Activated CD8-positive, alpha-beta memory T cell treated with anti-CD3 and anti-CD28 coated beads for 4 hours (primary cell): ENCODE results near the gene MGLL.

Experiments
- DNase-seq, 2 donors: peaks; one replicate each; pipeline ENCODE4 v3.0.0-alpha.2; 2020; ENCODE audit warnings: low read depth in 2 of 2

MGLL gene

DNA sequence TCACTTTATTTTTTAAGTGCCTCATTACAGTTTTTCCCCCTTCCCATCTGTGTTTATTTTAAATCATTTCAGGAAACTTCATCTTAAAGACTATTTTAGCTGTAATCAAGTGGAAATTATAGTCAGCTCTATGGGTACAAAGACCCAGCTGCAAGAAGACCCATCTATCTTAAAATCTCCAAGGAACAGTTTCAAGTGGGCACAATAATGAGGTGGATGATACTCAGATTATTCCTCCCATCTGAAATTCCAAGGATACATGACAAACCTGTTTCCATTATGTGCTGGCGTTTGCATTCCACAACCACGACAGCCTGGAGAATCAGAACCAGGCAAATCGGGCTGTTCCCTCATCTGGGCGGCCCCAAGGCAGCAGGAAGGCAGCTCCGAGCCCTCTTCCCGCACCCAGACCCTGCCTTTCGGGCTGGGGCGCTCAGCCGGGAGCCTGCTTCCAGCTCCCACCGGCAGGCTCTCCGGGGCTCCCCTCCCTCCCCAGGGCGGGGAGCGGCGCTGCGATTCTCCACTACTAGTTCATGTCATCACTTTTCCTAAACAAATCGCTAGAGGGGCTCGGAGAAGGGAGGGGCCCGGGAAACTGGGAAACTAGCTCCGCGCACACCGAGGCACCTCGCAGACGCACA lies at the start of gene MGLL:
Gene MGLL (minus strand): TSS at position 475 of the 641 bp plus-strand sequence. CDS start 197 bp downstream, at position 278.
- no peak for DNase-seq

DNA sequence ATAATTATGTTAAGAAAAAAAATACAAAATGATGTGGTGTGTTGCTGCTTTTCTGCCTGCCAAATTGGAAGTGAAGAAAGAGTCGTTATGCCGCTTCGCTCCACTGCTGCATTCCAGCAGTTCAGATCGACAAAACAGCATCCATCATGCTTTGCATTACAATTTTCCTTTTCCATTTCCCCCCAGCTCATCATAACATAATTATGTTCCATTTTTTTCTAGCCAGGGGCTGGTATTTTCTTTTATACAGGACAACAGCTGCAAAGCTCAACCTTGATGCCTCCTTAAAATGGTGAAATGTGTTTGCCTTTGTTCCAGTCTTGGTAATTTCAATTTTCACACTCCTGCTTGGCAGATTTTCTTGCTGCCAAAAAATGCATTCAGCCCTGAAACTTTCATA lies 47.8 kb upstream of the MGLL start:
- DNase-seq = no peak

DNA sequence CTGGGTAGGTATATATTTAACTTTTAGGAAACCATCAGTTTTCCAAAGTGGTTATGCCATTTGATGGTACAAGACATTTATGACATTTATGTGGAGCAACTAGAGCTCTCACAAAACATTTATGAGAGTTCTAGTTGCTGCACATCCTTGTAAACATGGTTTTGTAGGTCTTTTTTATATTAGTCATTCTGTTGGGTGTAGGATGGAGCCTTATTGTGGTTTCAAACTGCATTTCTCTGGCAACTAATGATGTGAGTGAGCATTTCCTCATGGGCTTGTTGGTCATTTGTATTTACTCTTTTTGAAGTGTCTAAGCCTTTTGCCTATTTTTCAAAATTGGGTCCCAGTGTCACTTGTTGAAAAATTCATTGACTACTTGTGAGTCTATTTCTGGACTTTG lies 45.7 kb upstream of the MGLL start:
- no peak for DNase-seq

DNA sequence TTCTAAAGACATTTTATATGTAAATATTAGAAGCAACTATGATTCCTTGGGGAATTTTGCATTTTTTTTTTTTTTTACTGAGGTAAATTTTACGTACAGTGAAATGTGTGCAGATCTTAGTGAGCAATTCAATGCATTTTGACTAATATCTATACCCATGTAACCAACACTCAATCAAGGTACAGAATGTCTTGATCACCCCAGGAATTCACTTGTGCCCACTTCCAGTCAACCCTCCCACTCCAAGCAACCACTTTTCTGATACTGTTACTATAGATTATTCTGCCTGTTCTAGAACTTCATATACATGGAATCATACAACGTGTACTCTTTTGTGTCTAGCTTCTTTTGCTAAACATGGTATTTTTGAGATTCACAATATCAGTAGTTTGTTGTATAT lies 45.1 kb upstream of the MGLL start:
- no peak for DNase-seq

DNA sequence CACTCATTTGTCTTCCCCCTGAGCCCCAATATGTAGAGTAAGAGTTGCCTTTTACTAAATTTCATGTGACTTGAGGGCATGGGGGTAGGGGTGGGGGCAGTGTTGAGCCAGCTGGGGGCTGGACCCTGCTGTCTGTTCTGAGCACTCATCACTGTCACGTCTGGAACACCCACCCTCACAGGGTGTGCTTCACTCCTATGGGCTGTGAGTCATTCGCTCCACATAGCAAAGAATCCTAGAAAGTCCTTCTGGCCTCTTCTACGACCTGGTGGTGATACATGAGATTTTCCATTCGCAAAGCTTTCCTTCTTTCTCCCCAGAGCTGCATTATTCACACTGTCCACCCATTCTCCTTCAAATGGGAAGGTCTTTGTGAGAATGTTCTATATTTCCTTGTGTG lies 43.6 kb upstream of the MGLL start:
- no peak for DNase-seq

DNA sequence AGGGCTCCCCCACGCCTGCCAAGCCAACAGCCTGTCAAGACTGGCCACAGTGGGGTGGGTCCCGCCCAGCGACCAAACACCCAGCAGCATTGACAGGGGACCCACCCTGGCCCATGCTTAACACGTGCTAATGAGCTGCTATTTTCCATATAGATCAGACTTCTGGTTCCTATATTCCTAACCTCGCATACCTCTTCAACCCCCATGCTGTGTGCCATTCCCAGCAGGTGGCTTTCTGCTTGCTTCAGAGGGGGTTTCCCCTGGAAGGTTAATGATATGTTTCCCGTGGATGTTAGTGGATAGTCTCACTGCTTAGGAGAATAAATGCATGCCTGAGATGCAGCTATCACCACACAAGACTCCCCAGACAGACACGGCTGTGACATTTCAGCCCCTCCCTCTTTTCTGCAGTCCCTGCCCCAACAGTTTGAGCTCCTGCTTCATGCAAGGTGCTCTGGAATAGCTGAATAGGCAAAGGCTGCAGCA lies 37.9 kb upstream of the MGLL start:
- no peak for DNase-seq

DNA sequence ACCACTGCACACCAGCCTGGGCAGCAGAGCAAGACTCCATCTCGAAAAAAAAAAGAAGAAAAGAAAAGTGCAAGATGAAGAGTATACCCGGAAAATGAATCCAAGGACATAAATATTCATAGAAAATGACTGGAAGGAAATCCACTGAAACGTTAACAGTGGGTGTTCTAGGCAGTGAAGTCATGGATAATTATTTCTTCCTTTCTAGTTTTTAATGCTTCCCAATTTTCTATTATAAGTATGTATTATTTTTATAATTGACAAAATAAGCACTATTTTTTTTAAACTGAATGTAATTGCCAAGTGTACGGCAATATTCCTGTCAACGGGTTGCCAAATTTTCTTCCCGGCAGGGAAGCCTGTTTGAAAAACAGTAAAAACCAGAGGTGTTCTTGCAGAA lies 37.4 kb upstream of the MGLL start:
- no peak for DNase-seq

DNA sequence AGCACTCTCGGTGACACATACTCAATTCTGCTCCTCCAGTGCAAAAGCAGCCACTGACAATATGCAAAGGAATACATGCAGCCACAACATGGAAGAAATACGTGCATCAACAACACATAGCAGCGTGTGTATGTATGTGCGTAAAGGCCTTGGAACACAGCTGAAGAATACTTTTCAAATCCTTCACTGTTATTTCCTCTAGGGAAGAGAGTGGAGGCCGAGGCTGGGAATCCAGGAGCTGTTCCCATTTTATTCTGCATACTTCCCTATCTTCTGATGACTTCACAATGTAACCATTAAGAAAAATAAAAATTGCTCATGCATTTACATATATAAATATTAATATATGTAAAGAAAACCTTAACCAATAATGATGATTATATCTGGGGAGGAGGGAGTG lies 36.6 kb upstream of the MGLL start:
- DNase-seq = no peak

DNA sequence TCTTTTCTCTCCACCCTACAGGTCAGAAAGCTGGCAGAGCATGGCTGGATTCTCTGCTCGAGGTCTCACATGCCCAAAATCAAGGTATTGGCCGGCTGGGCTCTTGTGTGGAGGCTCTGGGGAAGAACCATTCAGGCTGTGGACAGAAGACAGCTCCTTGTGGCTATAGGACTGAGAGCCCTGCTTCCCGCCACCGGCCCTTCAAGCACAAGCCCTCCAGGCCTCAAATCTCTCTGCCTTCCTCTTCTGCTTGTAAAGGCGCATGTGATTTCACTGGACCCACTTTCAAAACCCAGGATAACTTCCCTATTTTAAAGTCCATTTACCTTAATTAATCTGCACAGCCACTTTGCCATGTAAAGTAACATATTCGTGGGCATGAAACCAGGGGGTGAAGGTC lies 36.2 kb upstream of the MGLL start:
- DNase-seq = no peak

DNA sequence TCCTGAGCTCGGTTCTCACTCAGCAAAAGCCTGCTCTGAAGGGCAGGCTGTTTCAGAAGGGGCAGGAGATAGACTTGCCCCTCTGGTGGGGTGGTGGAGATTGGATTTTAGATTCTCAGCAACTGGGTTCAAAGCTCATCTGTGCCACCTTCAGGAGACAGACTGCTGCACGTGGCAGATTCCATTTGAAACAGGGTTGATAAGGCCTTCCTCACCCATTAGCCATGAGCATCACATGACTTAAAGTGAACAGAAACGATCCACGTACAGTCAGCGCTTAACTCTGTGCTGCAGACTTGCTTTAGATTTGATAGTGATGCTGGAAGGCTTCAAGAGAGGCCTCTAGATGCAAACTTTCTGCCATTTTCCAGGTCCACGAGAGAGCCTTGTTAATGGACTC lies 35.0 kb upstream of the MGLL start:
- DNase-seq = no peak

DNA sequence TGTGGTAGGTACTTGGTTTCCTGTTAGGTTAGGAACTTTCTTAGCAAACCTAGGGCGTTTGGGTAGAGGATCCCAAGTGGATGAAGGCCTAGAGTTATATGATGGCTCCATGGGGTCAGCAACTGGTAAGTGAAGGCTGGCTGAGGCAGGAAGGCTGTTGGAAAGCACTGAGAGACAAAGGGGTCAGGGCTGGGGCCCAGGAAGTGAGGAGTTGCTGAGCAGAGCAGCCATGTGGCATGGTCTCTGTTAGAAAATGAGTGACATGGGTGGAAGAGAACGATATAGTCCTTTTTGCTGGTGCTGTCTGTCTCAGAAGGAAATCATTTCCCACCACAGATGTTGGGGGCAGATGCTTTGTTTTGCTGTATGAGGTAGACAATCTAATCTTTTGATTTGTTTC lies 34.5 kb upstream of the MGLL start:
- DNase-seq = no peak

DNA sequence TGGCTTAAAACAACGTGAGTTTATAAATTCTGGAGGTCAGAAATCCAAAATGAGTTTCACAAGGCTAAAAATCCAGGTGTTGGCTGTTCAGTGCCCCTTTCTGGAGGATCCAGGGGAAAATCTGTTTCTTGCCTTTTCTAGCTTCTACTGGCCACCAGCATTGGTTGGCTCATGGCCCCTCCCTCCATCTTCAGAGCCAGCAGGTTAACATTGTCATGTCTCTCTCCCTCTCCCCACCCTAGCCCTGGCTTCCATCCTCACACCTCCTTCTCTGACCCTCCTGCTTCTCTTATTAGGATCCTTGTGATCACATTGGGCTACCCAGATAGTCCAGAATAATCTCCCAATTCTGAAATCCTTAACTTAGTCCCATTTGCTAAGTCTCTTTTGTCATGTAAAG lies 32.9 kb upstream of the MGLL start:
- no peak for DNase-seq

DNA sequence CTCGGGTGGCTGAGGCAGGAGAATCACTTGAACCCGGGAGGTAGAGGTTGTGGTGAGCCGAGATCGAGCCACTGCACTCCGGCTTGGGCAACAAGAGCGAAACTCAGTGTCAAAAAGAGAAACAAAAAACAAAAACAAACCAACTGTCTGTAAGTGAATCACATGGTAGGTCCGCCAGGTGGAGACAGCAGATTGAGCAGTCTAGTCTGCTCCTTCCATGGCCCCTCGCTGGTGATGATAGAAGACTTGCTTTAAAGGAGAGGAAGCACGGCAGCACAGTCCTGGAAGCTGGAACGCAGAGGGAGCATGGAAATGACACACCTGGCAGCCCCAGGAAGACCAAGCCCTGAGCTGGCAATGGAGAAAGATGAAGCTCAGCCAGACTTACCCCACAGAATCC lies 31.4 kb upstream of the MGLL start:
- no peak for DNase-seq

DNA sequence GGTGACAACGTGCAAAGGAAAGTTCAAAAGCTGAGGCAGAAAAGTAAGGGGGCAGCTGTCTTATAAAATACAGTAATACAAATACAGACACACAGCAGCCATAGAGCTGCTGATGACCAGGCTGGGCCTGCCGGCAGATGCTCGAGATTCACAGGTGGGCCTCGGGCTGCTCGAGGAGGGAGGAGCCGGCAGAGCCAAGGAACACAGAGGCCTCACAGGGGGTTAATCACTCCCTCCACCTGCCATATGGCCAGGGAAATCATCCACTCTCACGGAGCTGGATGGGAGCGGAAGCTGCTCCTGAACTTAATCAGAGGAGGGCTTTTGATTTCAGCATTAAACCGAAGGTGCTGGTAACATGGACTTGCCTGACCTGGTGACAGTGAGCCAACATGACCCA lies 29.6 kb upstream of the MGLL start:
- no peak for DNase-seq

DNA sequence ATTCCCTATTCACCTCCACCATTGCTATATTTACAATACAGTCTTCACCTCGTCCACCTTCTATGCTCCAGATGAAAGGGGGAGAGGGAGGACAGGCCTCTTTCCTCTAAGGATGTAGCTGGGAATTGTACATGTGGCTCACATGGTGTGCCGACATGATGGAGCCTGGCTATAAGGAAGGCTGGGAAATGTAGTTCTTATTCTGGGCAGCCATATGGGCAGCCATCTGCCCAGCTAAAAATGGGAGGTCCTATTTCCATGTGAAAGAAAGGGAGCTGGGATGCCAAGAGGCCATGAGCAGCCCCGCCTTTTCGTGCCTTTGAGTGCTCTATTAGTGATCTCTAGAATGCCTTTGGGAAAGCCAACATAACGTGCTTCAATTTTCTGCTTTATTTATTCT lies 27.1 kb upstream of the MGLL start:
- DNase-seq = no peak

DNA sequence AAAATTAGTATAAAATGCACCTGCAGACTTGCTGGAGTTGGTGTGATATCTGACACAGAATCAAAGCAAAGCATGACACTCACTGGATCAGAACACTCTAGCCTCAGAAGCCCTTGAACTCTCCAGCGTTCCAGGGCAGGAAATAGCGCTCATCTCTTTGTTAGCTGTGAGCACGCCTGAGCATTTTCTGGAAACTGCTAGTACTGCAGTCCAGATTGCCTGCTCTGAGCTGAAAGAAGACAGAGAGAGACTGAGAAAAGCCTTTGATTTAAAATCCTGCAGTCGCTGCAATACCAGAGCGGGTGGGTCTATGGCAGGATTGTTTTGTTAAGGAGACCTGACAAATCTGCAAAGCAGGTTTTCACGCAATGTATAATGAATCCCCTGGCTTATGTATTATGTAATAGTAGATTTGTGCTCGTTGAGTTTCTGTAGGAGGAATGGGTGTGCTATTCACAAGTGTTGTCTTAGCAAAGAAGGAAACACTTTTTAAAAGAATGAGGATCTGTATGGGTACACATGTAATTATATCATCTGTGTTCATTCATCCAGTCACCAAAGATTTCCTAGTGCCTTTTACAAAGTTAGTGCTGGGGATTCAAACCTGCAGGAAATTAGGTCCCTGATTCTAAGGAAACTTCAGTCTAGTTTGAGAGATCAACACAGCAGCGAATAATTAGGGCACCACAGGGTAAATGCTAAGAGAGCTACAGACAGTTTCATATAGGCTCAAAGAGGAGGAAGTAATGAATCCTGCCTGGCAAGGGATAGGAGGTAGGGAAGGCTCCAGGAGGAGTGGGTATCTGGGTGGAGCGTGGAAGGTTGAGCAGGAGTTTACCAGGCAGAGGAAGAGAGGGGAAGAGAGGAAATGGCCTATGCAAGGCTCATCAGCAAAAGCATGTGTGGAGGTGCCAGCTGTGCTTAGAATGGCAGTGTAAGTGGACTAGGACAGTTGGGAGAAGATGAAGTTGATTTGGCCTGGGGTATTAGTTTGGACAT lies 26.1 kb upstream of the MGLL start:
- DNase-seq = no peak

DNA sequence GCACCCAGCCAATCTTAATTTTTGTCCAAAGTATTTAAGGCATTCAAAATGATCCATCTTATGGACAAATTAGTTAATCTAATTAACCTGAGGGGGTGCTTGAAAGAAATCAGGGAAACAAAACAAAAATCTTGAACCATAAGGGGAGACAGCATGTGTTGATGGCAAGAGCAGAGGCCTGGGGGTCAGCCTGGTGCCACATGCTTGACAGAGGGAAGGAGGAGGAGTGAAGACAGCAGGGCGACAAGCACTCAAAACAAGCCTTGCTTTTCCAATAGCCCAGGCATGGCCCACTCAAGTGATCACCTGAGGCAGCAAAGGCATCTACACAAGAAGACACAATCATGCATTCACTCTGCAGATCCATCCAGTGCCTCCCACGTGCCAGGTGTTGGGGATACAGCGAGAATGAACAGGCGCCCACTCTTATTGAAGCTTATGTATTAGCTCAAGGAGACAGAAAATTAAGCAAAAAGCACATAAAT lies 25.0 kb upstream of the MGLL start:
- no peak for DNase-seq

DNA sequence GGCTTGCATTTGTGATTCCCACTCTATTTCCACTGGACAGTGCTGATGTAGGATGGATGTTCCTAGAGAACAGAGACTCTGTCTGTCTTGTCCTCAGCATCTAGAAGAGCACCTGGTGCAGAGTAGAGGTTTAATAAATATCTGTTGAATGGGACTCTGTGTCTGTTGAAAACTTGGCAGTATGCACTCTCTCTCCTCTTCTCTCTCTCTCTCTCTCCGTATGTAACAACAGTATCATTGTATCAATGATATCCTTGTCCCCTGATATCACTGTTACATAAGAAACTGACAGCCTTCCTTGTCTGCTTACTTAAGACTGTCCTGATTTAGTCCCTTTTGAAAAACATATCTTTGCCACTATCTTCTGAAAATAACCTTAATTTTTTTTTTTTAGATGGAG lies 24.3 kb upstream of the MGLL start:
- no peak for DNase-seq

DNA sequence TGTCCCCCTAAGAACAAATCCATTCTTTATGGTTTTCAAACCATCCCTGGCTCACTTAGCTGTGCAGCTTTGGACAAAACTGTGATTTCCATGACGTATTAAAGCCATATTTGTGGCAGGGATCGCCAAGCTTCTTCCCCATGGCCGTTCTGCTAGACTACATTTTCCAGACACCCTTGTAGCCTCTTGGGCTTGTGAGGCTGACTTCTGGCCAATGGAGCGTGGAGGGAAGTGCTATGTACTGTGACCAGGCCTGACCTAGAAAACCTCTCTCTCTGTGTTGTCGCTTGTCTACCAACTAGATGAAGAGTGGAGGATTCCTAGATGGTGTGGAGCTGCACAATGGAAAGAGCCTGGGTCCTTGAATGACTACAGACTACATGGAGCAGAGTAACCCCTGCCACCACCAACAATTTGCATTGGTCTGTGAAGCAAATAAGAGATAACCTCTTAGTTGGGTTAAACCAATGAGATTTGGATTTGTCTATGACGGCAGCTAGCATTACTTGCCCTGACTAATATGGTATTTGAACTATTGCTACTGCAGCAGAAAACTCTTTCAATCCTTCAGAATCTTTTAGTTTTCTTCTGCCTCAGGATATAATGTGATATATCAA lies 22.1 kb upstream of the MGLL start:
- no peak for DNase-seq

DNA sequence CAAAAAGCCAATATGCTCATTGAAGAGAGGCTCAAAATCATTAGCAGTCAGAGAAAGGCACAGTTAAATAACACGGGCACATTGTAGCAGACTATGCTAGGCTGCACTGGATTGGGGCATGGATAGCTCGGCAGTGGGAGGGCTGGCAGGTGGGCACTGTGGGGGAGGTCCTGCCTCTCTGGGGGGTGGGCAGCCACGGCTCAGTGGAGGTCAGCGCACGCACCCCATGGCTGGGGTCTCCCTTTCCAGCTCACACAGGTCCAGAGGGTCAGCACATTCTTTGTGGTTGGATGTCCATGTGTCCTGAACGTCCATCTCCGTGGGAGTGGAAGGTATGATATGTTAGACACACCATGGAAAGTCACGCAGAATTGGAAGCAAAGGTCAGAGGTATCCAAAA lies 18.4 kb upstream of the MGLL start:
- no peak for DNase-seq

DNA sequence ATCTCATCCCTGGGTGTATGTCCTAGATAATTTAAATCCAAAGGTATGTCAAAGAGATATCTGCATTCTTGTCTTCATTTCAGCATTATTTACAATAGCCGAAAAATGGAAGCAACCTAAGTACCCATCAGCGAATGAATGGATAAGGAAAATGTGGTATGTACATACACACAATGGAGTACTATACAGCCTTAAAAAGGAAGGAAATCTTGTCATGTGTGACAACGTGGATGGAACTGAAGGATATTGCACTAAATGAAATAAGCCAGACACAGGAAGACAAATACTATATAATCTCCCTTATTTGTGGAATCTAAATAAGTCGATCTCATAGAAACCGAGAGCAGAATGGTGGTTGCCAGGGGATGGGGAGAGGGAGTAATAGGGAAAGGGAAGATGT lies 16.8 kb upstream of the MGLL start:
- DNase-seq = no peak
